NT2/D1 (cell line): ENCODE measurements around the gene TCP11L2.

Experiments used
- SUZ12 ChIP-seq: IDR thresholded peaks from 2 replicates; pipeline ENCODE4 v1.6.1; 2011; ENCODE audit not compliant: insufficient read length, insufficient read depth; ENCODE audit errors: extremely low read depth
- YY1 ChIP-seq: IDR thresholded peaks from 2 replicates; pipeline ENCODE4 v1.6.1; 2011; ENCODE audit not compliant: insufficient read length, insufficient read depth
- ZNF274 ChIP-seq: IDR thresholded peaks from 2 replicates; pipeline ENCODE4 v1.6.1; 2011; ENCODE audit warnings: mild to moderate bottlenecking, low read depth, low read length

- TF ChIP-seq SUZ12: no peak
- no peak for TF ChIP-seq YY1
- no peak for TF ChIP-seq ZNF274
Measured at GRCh38 chr12:106369624-106370346, 67.3 kb downstream of the TCP11L2 start.
